GM19025 (cell line): ENCODE results near the gene ESRRG.

Experiments used
- ATAC-seq: cut with Tn5 transposase; IDR thresholded peaks from one replicate; pipeline ENCODE4 v1.9.1; 2021; ENCODE audit warnings: mild to moderate bottlenecking, low read depth, moderate library complexity; ENCODE audit not compliant: unreplicated experiment

ESRRG gene

GRCh38 chr1:216640100-216640499 lies 83.1 kb downstream of the ESRRG start:
- ATAC-seq, result no peak

- ATAC-seq, result no peak
Observed at GRCh38 chr1:216632980-216633379, 90.2 kb downstream of the ESRRG start.

- ATAC-seq, result no peak
Observed at GRCh38 chr1:216630532-216630931, 92.7 kb downstream of the ESRRG start.

- no peak for ATAC-seq
Observed at GRCh38 chr1:216627252-216627651, 96.0 kb downstream of the ESRRG start.

GRCh38 chr1:216626394-216627067 lies 96.7 kb downstream of the ESRRG start:
- no peak for ATAC-seq

GRCh38 chr1:216621536-216621935 lies 101.7 kb downstream of the ESRRG start:
- ATAC-seq, result no peak

GRCh38 chr1:216617081-216617875 lies 106.0 kb downstream of the ESRRG start:
- no peak for ATAC-seq

GRCh38 chr1:216616425-216616824 lies 106.8 kb downstream of the ESRRG start:
- no peak for ATAC-seq

- no peak for ATAC-seq
Observed at GRCh38 chr1:216614011-216614934, 109.0 kb downstream of the ESRRG start.

- no peak for ATAC-seq
Observed at GRCh38 chr1:216612291-216612690, 110.9 kb downstream of the ESRRG start.

GRCh38 chr1:216607067-216607697 lies 116.0 kb downstream of the ESRRG start:
- no peak for ATAC-seq

GRCh38 chr1:216606047-216606637 lies 117.1 kb downstream of the ESRRG start:
- no peak for ATAC-seq

GRCh38 chr1:216604771-216605170 lies 118.5 kb downstream of the ESRRG start:
- ATAC-seq, result no peak

GRCh38 chr1:216600730-216601609 lies 122.3 kb downstream of the ESRRG start:
- ATAC-seq, result peak; percentile 80

GRCh38 chr1:216599851-216600250 lies 123.4 kb downstream of the ESRRG start:
- no peak for ATAC-seq

- ATAC-seq, result no peak
Observed at GRCh38 chr1:216598448-216598847, 124.8 kb downstream of the ESRRG start.

- no peak for ATAC-seq
Observed at GRCh38 chr1:216596281-216596862, 126.9 kb downstream of the ESRRG start.

GRCh38 chr1:216587715-216588114 lies 135.5 kb downstream of the ESRRG start:
- ATAC-seq, result no peak

GRCh38 chr1:216582151-216582550 lies 141.1 kb downstream of the ESRRG start:
- no peak for ATAC-seq
